Liver (tissue), 9 donors: ENCODE data around the gene BRF1. TPM values are rescaled to one million over a fixed set of nuclear protein-coding genes. Genes with fewer than 3 reads are reported as not detected.

Experiments
- DNase-seq: peaks from one replicate; pipeline ENCODE4 v3.0.0-alpha.2; 2017; ENCODE audit warnings: low spot score
- H3K27ac ChIP-seq, 2 donors: one replicate each; pipeline ENCODE4 v1.7.0; 2013; ENCODE audit warnings: inconsistent platforms in 2 of 2, low read length in 2 of 2, control low read depth in 1 of 2, low read depth in 1 of 2, mild to moderate bottlenecking in 1 of 2
- H3K27me3 ChIP-seq, 4 donors: one replicate each; pipeline versions ENCODE4 v1.6.1 to v1.7.0; 2013; ENCODE audit warnings: low read length in 3 of 4, inconsistent platforms in 1 of 4, mild to moderate bottlenecking in 1 of 4, moderate library complexity in 1 of 4; ENCODE audit not compliant: control insufficient read depth in 4 of 4, insufficient read depth in 4 of 4
- H3K36me3 ChIP-seq, 4 donors: one replicate each; pipeline versions ENCODE4 v1.6.1 to v1.7.0; 2013; ENCODE audit warnings: low read length in 3 of 4, mild to moderate bottlenecking in 3 of 4, low read depth in 1 of 4, moderate library complexity in 1 of 4; ENCODE audit not compliant: control insufficient read depth in 4 of 4, insufficient read depth in 3 of 4
- H3K4me1 ChIP-seq, 4 donors: one replicate each; pipeline versions ENCODE4 v1.6.1 to v1.7.0; 2013; ENCODE audit warnings: low read length in 3 of 4, mild to moderate bottlenecking in 3 of 4, moderate library complexity in 1 of 4; ENCODE audit not compliant: control insufficient read depth in 4 of 4, insufficient read depth in 4 of 4
- H3K4me3 ChIP-seq, 3 donors: one replicate each; pipeline versions ENCODE4 v1.6.1 to v1.7.0; 2013; ENCODE audit warnings: low read length in 3 of 3, control low read depth in 1 of 3, low read depth in 1 of 3, mild to moderate bottlenecking in 1 of 3
- H3K9ac ChIP-seq, 2 donors: one replicate each; pipeline ENCODE4 v1.7.0; 2013; ENCODE audit warnings: low read length in 2 of 2, mild to moderate bottlenecking in 2 of 2, moderate library complexity in 2 of 2, control low read depth in 1 of 2, low read depth in 1 of 2
- H3K9me3 ChIP-seq, 4 donors: one replicate each; pipeline versions ENCODE4 v1.6.1 to v1.7.0; 2013; ENCODE audit warnings: low read length in 3 of 4; ENCODE audit not compliant: control insufficient read depth in 4 of 4
- FOXA1 ChIP-seq: IDR thresholded peaks from 2 replicates; pipeline ENCODE4 v1.6.1; 2016; ENCODE audit warnings: antibody characterized with exemption
- FOXA2 ChIP-seq: IDR thresholded peaks from 2 replicates; pipeline ENCODE4 v1.6.1; 2016; ENCODE audit warnings: antibody characterized with exemption
- JUND ChIP-seq, 2 donors: IDR thresholded peaks; 2 replicates each; pipeline ENCODE4 v1.6.1; 2016; ENCODE audit warnings: antibody characterized with exemption in 2 of 2
- RAD21 ChIP-seq, 2 donors: IDR thresholded peaks; 2 replicates each; pipeline ENCODE4 v1.6.1; 2016; ENCODE audit warnings: antibody characterized with exemption in 2 of 2, mild to moderate bottlenecking in 2 of 2
- RXRA ChIP-seq, 2 donors: IDR thresholded peaks; 2 replicates each; pipeline ENCODE4 v1.6.1; 2017 to 2018; ENCODE audit warnings: antibody characterized with exemption in 2 of 2, mild to moderate bottlenecking in 1 of 2
- SP1 ChIP-seq: IDR thresholded peaks from 2 replicates; pipeline ENCODE4 v1.6.1; 2018; ENCODE audit warnings: antibody characterized with exemption, mild to moderate bottlenecking
- YY1 ChIP-seq: IDR thresholded peaks from 2 replicates; pipeline ENCODE4 v1.6.1; 2016; ENCODE audit warnings: antibody characterized with exemption, mild to moderate bottlenecking
- WGBS: extraction: QIAGEN DNeasy Blood & Tissue Kit; methylation state at CpG from one replicate; pipeline ENCODE4 v1.1.7; 2013; 5-methylcytosine and 5-hydroxymethylcytosine counted together
- polyA plus RNA-seq, 2 donors: library from polyadenylated mRNA; stranded (reverse) in 1 of 2; unstranded in 1 of 2; fragments of 200-250 nt in 1 of 2; fragments of >200 nt in 1 of 2; fragmentation: Nextera tagmentation in 1 of 2; extraction: Ambion mirVana in 1 of 2; gene quantifications; one replicate each; pipeline versions ENCODE4 v1.2.1 to v1.2.3, GENCODE V29; 2013 to 2015
- total RNA-seq, 2 donors: library from RNA; depleted of rRNA; stranded (reverse); fragments of >200 nt; gene quantifications; one replicate each; pipeline ENCODE4 v1.2.3, GENCODE V29; 2014
- TF ChIP-seq, protein P1 (sequence below): IDR thresholded peaks from 2 replicates; pipeline ENCODE4 v1.6.1; 2016; ENCODE audit warnings: antibody characterized with exemption
- TF ChIP-seq, protein P2 (sequence below): fragments of 150-350 bp; IDR thresholded peaks from 2 replicates; pipeline ENCODE4 v1.5.1; 2017; ENCODE audit warnings: improper control_type of control experiment, low read depth, low read length; ENCODE audit not compliant: missing input control
- TF ChIP-seq, protein P3 (sequence below): IDR thresholded peaks from 2 replicates; pipeline ENCODE4 v1.6.1; 2016; ENCODE audit warnings: antibody characterized with exemption
- donor health status: healthy.
- donor health status: healthy.
- donor health status: healthy.
- donor health status: healthy.
- donor health status: healthy.

The BRF1 gene
- total and polyA plus RNA-seq, 4 donors = 4.6 to 24.1 (median 10.6) TPM

DNA sequence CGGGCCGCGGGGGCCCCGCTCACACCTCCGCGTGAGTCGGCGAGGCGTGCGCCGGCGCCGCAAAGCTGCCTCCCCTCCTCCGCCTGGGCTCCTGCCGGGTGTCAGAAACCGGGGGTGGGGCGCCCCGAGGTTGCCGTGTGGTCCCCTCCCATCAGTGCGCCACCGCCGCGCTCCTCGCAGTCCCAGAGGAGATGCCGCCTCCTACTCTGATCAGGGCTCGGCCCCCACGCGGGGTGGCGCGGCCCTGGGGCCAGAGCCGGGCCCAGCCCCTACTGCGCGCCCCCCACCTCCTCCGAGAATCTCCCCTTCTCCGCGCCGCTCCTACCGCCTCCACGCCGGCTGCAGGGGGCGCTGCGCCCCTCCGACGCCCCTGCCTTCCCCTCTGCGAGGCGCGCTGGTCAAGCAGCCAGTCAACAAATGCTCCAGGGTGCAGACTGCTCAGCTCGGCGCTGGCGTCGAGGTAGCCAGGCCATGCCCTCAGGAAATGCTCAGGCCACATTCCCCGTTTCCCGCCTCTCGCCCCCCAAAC is 131.8 kb downstream of the BRF1 start:
- H3K9ac ChIP-seq = no peak overlapping the region
- WGBS = 11% methylated on average over 54 of the region's 54 CpGs
- H3K4me1 ChIP-seq = peaks cover 0 to 12% (median 11%) of the 10 kb centered on the region in 4 donors
- no peaks in the 10 kb centered on the region for H3K36me3 ChIP-seq
- no peaks in the 10 kb centered on the region for H3K9me3 ChIP-seq
- no peak overlapping the region for H3K27ac ChIP-seq
- peaks cover 0 to 3% (median 0%) of the 10 kb centered on the region in 4 donors for H3K27me3 ChIP-seq
- peak in 1 of 2 donors; percentile 37 for TF ChIP-seq RAD21 (IDR thresholded peaks at IDR 0.05)
- TF ChIP-seq FOXA2 = no peak
- TF ChIP-seq, protein P1, sequence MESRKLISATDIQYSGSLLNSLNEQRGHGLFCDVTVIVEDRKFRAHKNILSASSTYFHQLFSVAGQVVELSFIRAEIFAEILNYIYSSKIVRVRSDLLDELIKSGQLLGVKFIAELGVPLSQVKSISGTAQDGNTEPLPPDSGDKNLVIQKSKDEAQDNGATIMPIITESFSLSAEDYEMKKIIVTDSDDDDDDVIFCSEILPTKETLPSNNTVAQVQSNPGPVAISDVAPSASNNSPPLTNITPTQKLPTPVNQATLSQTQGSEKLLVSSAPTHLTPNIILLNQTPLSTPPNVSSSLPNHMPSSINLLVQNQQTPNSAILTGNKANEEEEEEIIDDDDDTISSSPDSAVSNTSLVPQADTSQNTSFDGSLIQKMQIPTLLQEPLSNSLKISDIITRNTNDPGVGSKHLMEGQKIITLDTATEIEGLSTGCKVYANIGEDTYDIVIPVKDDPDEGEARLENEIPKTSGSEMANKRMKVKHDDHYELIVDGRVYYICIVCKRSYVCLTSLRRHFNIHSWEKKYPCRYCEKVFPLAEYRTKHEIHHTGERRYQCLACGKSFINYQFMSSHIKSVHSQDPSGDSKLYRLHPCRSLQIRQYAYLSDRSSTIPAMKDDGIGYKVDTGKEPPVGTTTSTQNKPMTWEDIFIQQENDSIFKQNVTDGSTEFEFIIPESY = no peak
- TF ChIP-seq, protein P2, sequence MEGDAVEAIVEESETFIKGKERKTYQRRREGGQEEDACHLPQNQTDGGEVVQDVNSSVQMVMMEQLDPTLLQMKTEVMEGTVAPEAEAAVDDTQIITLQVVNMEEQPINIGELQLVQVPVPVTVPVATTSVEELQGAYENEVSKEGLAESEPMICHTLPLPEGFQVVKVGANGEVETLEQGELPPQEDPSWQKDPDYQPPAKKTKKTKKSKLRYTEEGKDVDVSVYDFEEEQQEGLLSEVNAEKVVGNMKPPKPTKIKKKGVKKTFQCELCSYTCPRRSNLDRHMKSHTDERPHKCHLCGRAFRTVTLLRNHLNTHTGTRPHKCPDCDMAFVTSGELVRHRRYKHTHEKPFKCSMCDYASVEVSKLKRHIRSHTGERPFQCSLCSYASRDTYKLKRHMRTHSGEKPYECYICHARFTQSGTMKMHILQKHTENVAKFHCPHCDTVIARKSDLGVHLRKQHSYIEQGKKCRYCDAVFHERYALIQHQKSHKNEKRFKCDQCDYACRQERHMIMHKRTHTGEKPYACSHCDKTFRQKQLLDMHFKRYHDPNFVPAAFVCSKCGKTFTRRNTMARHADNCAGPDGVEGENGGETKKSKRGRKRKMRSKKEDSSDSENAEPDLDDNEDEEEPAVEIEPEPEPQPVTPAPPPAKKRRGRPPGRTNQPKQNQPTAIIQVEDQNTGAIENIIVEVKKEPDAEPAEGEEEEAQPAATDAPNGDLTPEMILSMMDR = peak; percentile 17
- no peak for DNase-seq
- H3K4me3 ChIP-seq = peak overlapping the region in 1 of 3 donors; percentile 64

DNA sequence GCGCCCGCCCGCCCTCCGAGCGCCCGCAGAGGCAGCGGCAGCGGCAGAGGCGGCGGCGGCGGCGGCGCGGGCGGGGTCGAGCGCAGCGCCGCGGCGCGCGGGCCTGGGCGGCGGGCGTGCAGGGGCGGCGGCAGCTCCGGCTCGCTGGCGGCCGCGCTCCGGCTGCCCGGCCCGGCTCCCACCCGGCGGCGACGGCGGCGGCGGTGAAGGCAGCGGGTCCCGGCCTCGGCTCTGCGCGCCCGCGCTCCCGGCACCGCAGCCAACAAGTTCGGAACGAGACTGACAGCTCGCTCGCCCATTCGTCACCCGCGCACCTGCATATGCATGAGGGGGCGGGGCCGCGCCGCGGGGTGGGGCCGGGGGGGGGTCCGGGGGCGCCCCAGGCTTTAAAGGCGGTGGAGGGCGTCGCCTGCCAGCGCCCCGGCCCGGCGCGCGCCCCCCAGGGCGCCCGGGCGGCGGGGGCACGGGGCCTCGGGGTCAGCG is 132.3 kb downstream of the BRF1 start, which contains the start of gene JAG2:
Gene JAG2 (minus strand): TSS at position 281 of the 483 bp plus-strand sequence. CDS start 356 bp downstream, outside the sequence.
- WGBS = 1% methylated on average over 84 of the region's 84 CpGs
- Histone ChIP-seq H3K4me1 (peaks cover 0 to 12% (median 11%) of the 10 kb centered on the region in 4 donors), H3K9me3 (no peaks in the 10 kb centered on the region), H3K27ac (no peak within 1 kb of the TSS), H3K27me3 (peaks cover 0 to 3% (median 0%) of the 10 kb centered on the region in 4 donors), H3K9ac (no peak within 1 kb of the TSS), H3K36me3 (no peaks in the 10 kb centered on the region), H3K4me3 (peak within 1 kb of the TSS in 1 of 3 donors; percentile 64)
- DNase-seq = no peak
- TF ChIP-seq YY1 = no peak
- TF ChIP-seq FOXA1 = no peak
- TF ChIP-seq SP1 = no peak

DNA sequence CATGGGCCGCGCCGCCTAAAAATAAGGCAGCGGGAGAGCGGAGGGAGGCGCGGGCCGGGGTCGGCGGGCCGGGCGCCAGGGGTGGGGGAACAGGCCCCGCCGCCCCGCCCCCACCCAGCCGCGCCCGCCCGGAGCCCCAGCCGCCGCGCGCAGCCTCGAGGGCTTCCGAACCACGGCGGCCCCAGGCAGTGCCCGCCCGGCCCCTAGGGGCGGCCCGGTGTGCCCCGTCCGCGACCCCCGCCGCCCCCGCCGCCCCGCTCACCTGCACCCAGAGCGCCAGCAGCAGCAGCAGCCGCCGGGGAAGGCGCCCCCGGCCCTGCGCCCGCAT is 132.7 kb downstream of the BRF1 start:
- Histone ChIP-seq H3K4me3 (peak overlapping the region in 1 of 3 donors; percentile 64), H3K27ac (no peak overlapping the region), H3K9me3 (no peaks in the 10 kb centered on the region), H3K4me1 (peaks cover 0 to 12% (median 11%) of the 10 kb centered on the region in 4 donors), H3K27me3 (peaks cover 0 to 3% (median 0%) of the 10 kb centered on the region in 4 donors), H3K9ac (no peak overlapping the region), H3K36me3 (no peaks in the 10 kb centered on the region)
- WGBS = 1% methylated on average over 46 of the region's 46 CpGs
- no peak for DNase-seq
- no peak for TF ChIP-seq JUND (IDR thresholded peaks at IDR 0.05)
- TF ChIP-seq SP1 = no peak
- no peak for TF ChIP-seq RXRA (IDR thresholded peaks at IDR 0.05)
- TF ChIP-seq, protein P3, sequence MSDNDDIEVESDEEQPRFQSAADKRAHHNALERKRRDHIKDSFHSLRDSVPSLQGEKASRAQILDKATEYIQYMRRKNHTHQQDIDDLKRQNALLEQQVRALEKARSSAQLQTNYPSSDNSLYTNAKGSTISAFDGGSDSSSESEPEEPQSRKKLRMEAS = no peak
